NCI-H1436 (cell line): ENCODE measurements around the gene TMBIM4.
A peak's percentile ranks its signal among the peaks of the same experiment; 100 is the strongest.
"Not testable (repeated sequence)": the region's sequence is repeated elsewhere in the genome, so short reads cannot be mapped to it uniquely, and the experiment has no call there.

Experiments
- DNase-seq: peaks from one replicate; lab custom pipeline; 2025; lab: John Stamatoyannopoulos, UW

The TMBIM4 gene

GRCh38 chr12:66169221-66170170, at the start of gene TMBIM4:
TSS of gene TMBIM4 (minus strand) at chr12:66169996. CDS start at chr12:66169951, 45 bp downstream.
- DNase-seq, result peak; percentile 89

DNA sequence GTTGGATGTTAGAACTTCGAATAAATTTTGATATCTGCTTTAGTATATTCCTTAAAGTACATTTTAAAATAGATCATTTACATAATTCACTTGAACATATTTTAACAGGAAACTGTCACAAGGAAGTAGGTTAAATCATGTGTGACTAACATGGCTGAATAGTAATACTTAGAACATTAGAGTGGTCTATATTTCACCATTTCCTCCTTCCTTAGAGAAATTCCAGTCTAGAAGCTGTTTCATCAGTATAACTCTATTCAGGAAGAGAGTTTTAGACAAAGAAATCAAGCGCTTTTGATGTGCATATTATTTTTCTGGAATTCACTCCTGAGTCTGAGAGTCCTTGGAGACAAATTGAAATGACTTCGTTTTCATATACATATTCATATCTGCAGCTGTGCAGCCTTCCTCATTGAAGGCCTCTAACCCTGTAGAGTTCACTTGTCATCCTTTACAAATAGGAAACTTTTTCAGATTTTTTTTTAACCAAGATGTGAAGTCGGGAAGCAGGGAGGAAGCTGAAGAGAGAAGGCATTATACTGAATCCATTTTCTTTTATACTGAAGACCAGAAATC, 47.6 kb upstream of the TMBIM4 start:
- DNase-seq, result no peak

GRCh38 chr12:66213011-66213410, 43.2 kb upstream of the TMBIM4 start:
- DNase-seq, result not testable (repeated sequence)

- DNase-seq, result not testable (repeated sequence)
Measured at GRCh38 chr12:66211573-66211972, 41.8 kb upstream of the TMBIM4 start.

DNA sequence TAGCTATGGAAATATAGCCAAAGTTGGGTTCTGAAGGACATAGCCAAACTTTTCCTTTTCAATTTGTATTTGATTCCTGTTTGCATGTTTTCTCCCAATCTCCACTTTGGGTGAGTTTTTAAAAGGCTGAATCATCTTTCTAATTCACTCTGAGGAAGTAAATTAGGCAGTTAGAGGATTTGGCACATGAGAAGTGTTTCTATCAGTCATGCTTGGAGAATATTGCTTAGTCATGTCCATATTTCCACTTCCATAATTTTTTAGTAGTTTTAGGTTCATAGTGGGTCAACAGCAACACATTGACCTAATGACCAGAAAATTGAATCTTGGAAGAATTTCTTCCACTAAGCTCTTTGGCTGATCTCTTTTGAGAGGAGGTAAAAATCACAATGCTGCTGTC, 41.0 kb upstream of the TMBIM4 start:
- DNase-seq, result no peak

DNA sequence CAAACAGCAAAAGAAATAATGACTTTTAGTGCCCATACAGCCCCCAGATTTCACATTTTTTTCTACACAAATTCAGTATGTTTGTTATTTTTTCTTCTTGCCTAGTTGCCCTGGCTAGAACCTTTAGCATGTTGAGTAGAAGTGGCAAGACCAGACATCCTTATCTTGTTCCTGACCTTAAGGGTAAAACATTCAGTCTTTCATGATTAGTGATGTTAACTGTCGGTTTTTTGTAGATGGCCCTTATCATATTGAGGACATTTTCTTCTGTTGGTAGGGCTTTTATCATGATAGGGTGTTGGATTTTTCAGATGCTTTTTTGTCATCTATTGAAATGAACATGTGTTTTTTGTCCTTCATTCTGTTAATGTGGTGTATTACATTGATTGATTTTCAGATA, 36.3 kb upstream of the TMBIM4 start:
- DNase-seq, result no peak

DNA sequence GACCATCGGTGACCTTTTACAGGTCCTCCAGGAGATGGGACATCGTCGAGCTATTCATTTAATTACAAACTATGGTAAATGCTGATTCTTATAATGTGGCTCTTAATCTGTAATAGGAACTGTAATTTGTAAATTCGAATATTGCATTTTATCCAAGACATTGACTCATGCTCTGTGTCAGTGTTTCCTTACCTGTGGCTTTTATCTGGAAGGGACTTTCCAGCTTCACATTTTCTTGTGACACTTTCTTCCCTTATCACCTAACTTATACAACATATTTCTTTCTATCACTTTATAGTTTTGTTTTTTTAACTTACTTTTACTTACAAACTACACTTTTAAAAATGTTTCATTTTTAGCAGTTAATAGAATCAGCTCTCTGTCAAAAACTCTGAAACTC, 34.0 kb upstream of the TMBIM4 start:
- DNase-seq, result no peak

DNA sequence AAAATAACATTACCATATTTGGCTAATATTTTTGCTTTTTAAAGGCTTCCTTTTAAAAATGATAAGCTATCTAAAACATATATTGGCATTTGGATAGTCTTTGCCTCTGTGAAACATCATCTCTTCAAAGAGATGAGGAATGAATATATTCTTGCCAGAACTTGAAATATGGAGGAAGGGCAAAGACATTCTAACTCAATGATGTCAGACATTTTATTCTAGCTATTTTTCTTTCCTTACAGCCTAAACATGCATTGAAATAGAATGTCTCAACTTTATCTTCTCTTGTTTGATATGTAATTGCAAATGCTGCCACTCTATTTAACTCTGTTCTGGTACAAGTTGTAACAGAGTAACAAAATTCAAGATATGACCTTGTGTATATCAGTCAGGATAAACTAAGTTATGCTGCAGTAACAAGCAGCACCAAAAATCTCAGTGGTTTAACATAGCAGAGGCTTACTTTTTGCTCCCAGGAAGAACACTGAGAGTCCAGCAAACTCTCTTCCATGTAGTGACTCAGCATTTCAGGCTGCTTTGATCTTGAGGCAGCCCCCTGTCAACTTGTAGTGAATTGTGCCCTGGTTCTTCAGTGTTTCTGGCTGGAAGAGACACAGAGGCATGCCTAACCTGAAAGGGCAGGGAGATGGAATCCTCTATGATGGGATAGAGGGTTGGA, 30.2 kb upstream of the TMBIM4 start:
- DNase-seq, result no peak

DNA sequence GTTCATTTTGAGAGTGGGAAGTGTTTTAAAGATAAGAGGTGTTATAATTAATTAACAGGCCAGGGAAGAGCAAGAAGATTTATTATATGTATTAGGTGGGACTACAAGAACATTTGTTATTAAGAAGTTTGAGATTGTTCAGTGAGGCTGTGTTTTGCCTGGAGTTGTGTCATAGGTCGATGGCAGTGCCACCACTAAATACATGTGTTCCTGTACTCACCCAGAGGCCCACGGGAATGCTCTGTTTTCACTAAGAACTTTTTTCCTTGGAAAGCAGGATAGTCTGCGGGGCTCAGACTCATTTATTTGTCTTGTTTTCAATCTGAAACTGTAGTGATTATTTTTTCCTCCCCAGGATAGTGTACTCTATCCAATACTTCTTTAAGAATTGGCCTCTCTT, 29.3 kb upstream of the TMBIM4 start:
- DNase-seq, result no peak

GRCh38 chr12:66197495-66197921, 27.7 kb upstream of the TMBIM4 start:
- no peak for DNase-seq

GRCh38 chr12:66196806-66197205, 27.0 kb upstream of the TMBIM4 start:
- no peak for DNase-seq

GRCh38 chr12:66195242-66195641, 25.4 kb upstream of the TMBIM4 start:
- DNase-seq, result no peak

DNA sequence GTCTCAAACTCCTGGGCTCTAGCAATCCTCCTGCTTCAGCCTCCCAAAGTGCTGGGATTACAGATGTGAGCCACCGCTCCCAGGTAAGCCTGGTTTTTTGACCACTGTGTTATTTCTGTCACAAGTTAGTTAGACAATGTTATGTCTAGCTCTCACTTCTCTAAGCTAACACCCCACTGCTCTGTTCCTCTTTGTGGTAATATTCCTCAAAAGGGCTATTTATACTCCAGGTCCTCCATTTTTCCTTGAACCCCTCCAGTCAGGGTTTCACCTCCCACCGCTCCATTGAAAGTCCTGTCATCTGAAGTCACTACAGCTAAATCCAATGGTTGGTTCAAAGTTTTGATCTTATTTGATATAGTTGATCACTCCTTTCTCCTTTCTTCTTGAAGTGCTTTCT, 24.3 kb upstream of the TMBIM4 start:
- DNase-seq, result no peak

DNA sequence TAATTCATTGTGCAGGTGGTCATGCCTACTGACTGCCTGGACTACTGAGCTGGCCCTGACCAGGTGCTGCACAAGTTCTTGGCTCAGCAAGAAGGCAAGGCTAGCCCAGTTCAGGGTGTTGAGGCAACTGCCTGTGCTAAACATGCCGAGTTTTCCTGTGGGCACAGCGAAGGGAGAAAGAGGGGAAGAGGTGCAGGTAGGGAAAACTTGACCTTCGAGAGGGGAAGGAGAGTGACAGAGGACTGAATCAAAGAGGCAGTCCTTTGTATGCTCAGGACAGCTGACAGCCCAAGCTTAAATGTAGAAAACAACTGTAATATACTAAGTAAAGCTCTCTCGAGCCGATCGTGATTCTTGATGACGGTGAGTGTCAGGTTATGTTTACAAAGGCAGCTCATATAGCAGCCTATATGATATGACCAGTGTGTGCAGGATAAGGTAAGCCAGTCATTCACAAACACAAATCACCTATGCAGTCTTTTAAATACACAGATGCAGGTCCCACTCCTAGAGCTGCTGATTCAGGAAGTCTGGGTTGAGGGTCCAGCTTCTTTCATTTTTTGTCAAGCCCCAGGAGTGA, 21.8 kb upstream of the TMBIM4 start:
- no peak for DNase-seq

- no peak for DNase-seq
Measured at GRCh38 chr12:66190519-66191370, 20.9 kb upstream of the TMBIM4 start.

DNA sequence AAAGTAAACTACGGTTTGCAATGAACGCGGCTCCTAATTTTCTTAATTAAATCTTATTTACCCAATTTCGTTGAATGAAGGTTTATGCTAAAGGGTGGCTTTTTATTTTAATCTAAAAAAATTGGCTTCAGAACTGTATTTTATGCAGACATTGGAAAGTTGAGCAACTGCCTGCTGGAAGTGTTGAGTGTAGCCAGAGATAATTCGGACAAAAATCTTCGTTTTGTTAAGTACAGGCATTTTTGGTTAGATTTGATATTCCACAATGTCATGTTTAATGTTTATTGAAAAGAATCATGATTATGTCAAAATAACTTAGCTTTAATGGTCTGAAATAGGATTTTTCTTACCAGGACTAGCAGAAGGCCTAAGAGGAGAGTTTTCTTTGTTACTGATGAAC, 20.1 kb upstream of the TMBIM4 start:
- no peak for DNase-seq

DNA sequence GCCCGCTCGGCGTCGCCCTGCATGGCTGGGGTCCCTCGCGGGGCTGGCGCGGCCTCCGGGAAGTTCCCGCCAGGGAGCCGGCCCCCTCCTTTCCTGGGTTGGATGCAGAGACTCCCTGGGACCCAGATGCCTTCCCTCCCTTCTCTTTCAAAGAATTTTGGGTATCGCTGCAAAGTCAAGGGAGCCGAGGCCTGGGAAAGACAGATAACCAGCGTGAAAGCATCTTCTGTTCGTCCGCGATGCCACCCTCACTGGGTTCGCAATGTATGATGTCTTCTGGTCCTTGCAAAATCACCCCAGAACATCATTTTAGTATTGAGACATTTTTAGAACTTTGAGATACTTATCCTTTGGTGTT, 19.7 kb upstream of the TMBIM4 start:
- no peak for DNase-seq

DNA sequence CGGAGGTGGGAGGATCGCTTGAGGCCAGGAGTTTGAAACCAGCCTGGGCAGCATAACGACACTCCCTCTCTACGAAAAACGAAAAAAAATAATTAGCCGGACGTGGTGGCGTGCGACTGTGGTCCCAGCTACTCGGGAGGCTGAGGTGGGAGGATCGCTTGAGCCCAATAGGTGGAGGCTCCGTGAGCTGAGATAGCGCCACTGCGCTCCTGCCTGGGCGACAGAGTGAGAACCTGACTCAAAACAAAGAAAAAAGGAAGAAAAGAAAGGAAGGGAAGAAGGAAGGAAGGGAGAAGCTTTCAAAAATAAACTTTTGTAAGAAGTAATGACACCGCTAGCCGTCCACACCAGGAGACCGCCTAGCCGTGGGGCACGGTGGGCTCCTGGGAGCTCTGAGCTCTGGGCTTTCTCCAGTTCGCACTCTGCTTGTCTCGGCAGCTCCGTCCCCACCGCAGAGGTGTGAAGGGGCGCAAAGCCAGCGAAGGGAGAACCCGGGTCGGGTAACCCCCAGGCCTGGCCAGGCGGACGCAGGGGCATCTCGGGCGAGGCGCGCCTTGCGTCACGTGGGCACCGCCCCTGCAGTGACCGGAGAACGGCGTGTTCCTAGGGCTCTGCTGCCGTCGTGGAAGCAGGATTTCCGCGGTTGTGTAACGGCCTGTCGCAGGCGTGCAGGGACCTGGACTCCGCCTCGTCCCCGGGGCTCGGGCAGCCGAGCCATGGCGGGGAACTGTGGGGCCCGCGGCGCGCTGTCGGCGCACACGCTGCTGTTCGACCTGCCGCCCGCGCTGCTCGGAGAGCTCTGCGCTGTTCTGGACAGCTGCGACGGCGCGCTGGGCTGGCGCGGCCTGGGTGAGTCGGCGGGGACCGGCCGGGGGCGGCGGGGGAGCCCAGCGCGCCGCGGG, 19.0 kb upstream of the TMBIM4 start, which contains the start of gene IRAK3:
IRAK3 (plus strand) TSS at position 631 of the 902 bp plus-strand sequence; CDS start at position 717, 86 bp downstream.
- no peak for DNase-seq

GRCh38 chr12:66187821-66188220, 18.0 kb upstream of the TMBIM4 start:
- no peak for DNase-seq

GRCh38 chr12:66187036-66187435, 17.2 kb upstream of the TMBIM4 start:
- DNase-seq, result no peak
